Measurements from ENCODE around the gene NFIX. TPM values are rescaled to one million over a fixed set of nuclear protein-coding genes. Genes with fewer than 3 reads are reported as not detected.

The NFIX gene
- total and polyA plus RNA-seq, 2 of the 13 experiments (the other 11 are each of a cell fraction or from before 2014, with no cell fraction given): 3.4 to 5.4 TPM

DNA sequence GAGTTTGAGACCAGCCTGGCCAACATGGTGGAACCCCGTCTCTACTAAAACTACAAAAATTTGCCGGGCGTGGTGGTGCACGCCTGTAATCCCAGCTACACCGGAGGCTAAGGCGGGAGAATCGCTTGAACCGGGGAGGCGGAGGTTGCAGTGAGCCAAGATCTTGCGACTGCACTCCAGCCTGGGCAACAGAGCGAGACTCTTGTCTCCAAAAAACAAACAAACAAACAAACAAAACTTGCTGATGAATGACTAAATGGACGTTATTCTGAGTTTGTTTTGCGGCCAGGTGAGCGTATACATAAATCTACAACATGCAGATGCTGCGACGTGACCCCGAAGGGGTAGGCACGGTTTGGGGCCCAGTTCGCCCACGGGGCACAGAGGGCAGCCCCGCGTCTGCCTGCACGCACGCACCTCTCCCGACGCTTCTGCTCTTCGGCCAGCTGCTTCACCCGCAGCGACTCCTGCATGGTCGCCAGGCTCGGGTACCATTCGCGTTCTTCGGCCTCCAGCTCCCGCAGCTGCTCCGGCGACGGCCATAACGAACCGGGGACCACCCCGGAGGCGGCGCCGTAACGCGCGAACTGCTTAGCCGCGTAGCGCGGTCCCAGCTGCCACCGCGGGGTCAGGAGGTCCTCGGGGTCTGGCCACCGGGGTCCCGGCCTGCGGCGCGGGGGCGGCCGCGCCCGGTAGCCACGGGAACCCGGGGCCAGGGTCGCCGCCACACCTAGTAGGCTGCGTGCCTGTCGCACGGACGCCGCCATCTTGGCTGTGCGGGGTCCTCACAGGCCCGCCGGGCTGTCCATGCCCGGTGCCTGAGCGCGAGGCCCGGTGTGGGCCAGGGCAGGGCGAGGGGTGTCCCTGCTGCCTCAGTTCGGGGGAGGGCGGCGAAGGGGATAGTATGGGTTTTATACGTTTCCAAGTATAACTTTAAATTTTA, 38.6 kb upstream of the NFIX start, which contains the start of gene GADD45GIP1 (continued):
- no peak for TF ChIP-seq BATF2 (CRISPR knock-in tag; IDR thresholded peaks at IDR 0.05)
- peak; percentile 31; the same call in 1 of the 2 replicates for TF ChIP-seq E2F5 (CRISPR knock-in tag; conservative IDR thresholded peaks at IDR 0.05)
- TF ChIP-seq, protein P1, sequence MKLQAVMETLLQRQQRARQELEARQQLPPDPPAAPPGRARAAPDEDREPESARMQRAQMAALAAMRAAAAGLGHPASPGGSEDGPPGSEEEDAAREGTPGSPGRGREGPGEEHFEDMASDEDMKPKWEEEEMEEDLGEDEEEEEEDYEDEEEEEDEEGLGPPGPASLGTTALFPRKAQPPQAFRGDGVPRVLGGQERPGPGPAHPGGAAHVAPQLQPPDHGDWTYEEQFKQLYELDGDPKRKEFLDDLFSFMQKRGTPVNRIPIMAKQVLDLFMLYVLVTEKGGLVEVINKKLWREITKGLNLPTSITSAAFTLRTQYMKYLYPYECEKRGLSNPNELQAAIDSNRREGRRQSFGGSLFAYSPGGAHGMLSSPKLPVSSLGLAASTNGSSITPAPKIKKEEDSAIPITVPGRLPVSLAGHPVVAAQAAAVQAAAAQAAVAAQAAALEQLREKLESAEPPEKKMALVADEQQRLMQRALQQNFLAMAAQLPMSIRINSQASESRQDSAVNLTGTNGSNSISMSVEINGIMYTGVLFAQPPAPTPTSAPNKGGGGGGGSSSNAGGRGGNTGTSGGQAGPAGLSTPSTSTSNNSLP (IDR thresholded peaks at IDR 0.05; ENCODE audit: low read depth, low read length): no peak
- TF ChIP-seq PRMT3 (CRISPR knock-in tag; IDR thresholded peaks at IDR 0.05; ENCODE audit: borderline replicate concordance, low read depth): no peak; the same call in 1 of the 2 replicates
- TF ChIP-seq PTBP1 (IDR thresholded peaks at IDR 0.05; ENCODE audit: low read depth, low read length, poor library complexity, severe bottlenecking): no peak
- TF ChIP-seq RFXANK (CRISPR knock-in tag; IDR thresholded peaks at IDR 0.05): no peak
- TF ChIP-seq, protein P2, sequence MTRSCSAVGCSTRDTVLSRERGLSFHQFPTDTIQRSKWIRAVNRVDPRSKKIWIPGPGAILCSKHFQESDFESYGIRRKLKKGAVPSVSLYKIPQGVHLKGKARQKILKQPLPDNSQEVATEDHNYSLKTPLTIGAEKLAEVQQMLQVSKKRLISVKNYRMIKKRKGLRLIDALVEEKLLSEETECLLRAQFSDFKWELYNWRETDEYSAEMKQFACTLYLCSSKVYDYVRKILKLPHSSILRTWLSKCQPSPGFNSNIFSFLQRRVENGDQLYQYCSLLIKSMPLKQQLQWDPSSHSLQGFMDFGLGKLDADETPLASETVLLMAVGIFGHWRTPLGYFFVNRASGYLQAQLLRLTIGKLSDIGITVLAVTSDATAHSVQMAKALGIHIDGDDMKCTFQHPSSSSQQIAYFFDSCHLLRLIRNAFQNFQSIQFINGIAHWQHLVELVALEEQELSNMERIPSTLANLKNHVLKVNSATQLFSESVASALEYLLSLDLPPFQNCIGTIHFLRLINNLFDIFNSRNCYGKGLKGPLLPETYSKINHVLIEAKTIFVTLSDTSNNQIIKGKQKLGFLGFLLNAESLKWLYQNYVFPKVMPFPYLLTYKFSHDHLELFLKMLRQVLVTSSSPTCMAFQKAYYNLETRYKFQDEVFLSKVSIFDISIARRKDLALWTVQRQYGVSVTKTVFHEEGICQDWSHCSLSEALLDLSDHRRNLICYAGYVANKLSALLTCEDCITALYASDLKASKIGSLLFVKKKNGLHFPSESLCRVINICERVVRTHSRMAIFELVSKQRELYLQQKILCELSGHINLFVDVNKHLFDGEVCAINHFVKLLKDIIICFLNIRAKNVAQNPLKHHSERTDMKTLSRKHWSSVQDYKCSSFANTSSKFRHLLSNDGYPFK (CRISPR knock-in tag; IDR thresholded peaks at IDR 0.05; ENCODE audit: borderline replicate concordance): no peak
- peak; percentile 25; the same call in 1 of the 2 replicates for TF ChIP-seq ZNF205 (CRISPR knock-in tag; IDR thresholded peaks at IDR 0.05)
- peak; percentile 70; the same call in 1 of the 2 replicates for TF ChIP-seq GLI4 (CRISPR knock-in tag; IDR thresholded peaks at IDR 0.05; ENCODE audit: borderline replicate concordance)
- TF ChIP-seq HINFP (CRISPR knock-in tag; IDR thresholded peaks at IDR 0.05; ENCODE audit: low read depth): no peak; the same call in 1 of the 2 replicates
- TF ChIP-seq ISL2 (CRISPR knock-in tag; IDR thresholded peaks at IDR 0.05): no peak
- TF ChIP-seq NFATC3 (CRISPR knock-in tag; IDR thresholded peaks at IDR 0.05): 0 out of 2 replicates have a peak, but pooled peaks have one; percentile 31
- TF ChIP-seq TBP (CRISPR knock-in tag; IDR thresholded peaks at IDR 0.05): no peak
- no peak for TF ChIP-seq ZNF251 (CRISPR knock-in tag; IDR thresholded peaks at IDR 0.05)
- TF ChIP-seq IKZF1 (IDR thresholded peaks at IDR 0.05): no peak
- TF ChIP-seq RXRA (CRISPR knock-in tag; IDR thresholded peaks at IDR 0.05): peak; percentile 38; the same call in 1 of the 2 replicates
- TF ChIP-seq ZZZ3 (CRISPR knock-in tag; IDR thresholded peaks at IDR 0.05; ENCODE audit: borderline replicate concordance): no peak
- TF ChIP-seq BRF2 (CRISPR knock-in tag; IDR thresholded peaks at IDR 0.05): no peak
- TF ChIP-seq RBM39 (IDR thresholded peaks at IDR 0.05; ENCODE audit: low read depth, low read length, poor library complexity, severe bottlenecking): peak; percentile 77
- no peak for TF ChIP-seq IRF2 (CRISPR knock-in tag; IDR thresholded peaks at IDR 0.05)
